Middle frontal gyrus (tissue), 1 donor: Measurements from ENCODE around the gene ITPR1.
"Not testable (repeated sequence)": the region's sequence is repeated elsewhere in the genome, so short reads cannot be mapped to it uniquely, and the experiment has no call there.

Experiments
- DNase-seq: peaks from one replicate; pipeline ENCODE4 v3.0.0-alpha.2; 2015; ENCODE audit warnings: low spot score; ENCODE audit errors: extremely low spot score

Gene ITPR1

GRCh38 chr3:4588466-4588865, 95.3 kb downstream of the ITPR1 start:
- no peak for DNase-seq

DNA sequence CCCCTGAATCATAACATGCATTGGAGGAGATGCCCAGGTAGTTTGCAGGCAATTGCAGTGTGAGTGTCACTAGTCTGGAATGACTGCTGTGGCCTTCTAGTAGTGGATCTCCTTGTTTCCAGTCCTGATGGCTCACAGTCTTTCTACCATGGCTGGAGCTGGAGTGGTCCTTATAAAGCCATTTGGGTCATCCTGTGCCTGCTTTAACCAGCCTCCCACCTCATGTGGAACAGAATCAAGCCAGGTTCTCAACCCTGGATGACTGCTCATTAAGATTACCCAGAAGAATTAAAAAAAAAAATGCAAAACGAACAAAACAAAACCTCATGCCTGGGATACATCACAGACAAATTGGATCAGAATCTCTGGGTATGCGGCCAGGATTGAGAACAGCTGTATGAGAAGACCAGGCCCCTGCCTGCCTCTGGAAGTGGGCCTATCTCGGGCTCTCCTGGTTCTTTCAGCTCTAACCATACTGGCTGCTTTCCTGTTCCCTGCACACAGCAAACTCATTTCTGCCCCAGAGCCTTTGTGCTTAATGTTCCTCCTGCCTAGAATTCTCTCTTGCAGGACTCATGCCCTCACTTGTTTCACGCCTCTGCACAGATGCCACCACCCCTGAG, 96.4 kb downstream of the ITPR1 start:
- DNase-seq, result no peak

GRCh38 chr3:4590849-4591248, 97.7 kb downstream of the ITPR1 start:
- not testable (repeated sequence) for DNase-seq

DNA sequence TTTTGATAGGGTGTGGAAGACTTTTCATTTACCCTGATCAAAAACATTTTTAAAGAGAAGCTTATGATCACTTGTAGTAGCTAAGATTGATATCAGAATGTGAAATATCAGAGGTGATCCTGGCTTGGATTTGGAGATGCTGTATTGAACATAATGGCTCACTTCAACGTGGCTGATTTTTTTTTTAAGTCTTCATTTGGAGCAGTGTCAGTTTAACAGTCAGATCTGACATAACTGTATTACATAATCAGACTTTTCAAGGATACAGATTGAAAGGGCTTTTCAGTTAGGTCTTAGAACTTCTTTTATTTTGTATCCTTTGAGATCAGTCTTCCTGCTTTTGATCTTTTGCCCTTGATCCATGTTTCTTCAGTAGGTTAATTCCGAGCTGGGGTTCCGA, 98.5 kb downstream of the ITPR1 start:
- no peak for DNase-seq

DNA sequence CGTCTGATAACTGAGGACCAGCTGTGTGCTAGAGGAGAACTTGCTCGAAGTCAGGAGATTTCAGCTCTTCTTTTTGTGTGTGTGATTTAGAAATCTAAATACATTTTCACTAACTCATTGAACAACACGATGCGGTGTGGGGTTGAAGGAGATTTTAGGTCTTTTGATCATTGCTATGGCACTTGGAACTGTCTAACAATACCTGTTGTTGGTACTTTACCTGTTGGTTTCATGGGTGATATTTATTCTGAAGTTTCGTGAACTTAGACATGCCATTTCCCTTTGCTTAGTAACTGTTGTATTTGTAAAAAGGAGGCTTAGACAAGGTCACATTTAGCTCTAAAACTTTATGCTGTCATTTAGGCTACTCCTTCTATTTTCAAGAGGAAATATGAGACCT, 99.9 kb downstream of the ITPR1 start:
- no peak for DNase-seq

DNA sequence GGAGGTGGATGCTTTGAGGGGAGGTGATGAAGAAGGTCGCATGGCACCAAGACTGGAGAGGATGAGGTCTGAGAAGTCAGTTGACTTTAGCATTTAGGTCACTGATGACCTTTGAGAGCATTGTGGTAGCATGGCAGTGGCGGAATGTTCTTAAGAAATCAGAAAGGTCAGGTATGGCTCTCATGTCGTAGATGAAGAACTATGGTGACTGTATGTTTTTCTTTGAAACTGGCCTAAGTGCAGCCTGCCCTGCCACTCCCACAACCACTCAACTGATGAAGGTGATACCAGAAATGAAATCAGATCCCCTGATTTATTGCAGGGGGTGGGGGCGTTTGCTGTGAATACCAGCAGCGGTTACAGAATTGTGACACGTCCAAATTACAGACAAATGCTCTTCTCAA, 102.6 kb downstream of the ITPR1 start:
- DNase-seq, result no peak

DNA sequence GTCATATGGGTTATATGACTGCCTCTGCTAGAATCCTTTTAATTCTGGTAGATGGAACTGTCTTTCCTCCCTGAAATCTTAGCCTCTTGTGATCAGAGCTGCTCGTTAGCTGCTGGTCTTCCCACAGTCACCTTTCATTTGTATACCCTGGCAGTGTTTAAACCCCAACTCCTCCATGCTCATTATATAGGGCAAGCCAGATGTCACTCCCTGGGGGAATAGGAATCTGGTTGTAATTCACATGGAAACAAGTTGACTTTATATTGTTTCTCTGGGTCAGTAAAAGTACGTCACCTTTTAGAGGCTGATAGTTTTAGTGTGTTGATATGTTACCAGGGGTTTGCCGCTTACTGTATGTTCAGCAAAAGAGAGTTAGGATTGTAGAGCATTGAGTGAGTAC, 103.5 kb downstream of the ITPR1 start:
- DNase-seq, result no peak

DNA sequence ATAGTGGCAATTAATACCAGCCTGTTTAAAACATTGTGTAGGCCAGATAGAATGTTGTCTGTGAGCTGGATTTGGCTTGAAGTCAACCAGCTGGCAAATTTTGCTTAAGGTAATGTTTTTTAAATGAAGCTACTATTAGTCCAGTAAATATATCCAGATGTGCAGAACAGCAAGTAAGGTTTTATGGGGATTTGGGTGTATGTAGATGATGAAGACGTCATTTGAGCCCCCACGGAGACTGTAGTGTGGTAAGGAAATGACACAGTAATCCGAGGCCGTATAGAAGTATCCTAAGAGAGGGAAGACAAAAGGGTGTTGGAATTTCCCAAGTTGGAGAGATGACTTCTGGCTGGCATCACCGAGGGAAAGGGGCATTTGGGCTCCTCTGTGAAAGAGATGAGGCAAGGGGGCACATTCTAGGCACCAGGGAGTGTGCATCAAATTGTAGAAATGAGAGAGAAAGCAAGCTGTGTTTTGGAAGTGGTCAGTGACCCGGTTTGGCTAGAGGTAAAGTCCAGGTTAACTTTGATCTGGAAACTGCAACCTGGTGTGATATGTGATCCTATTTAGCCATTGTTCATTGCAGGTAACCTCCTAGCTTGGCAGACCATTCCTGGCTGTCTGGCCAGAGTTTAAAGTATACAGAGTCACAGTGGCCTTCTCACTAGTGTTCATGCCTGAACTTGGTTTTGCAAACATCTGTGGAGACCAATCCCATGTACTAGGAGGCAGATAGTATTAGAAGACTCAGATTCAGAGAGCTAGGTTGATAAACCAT, 104.2 kb downstream of the ITPR1 start:
- DNase-seq, result no peak

GRCh38 chr3:4598232-4598631, 105.1 kb downstream of the ITPR1 start:
- DNase-seq, result not testable (repeated sequence)

DNA sequence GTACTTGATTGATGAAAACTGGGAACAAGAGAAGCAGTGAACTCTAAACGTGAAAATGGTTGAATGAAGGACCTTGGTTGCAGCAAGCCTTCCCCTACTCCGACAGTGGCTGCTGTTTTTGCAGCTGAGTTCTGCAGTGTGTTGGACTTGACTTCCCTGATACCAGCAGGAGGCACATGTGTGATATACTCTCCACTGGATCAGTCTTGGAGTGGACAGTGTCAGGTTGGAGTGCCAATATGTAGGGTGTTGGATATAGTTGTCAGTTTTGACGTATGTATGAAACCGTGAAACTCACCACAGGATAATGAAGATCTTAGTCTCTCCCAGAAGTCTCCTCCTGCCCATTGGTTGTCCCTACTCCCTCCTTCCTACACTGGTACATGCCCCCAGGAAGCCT, 106.5 kb downstream of the ITPR1 start:
- DNase-seq, result no peak

GRCh38 chr3:4600493-4600892, 107.3 kb downstream of the ITPR1 start:
- DNase-seq, result no peak

DNA sequence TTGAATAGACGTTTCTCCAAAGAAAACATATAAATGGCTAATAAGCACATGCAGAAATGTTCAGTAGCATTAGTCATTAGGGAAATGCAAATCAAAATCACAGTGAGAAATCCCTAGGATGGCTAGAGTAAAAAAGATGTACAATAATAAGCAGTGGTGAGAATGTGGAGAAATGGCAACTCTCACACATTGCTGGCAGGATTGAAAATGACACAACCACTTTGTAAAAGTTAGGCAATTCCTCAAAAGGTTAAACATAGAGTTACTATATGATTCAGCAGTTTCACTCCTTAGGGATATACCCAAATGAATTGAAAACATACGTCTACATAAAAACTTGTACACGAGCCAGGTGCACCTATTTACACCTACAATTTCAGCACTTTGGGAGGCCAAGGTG, 108.7 kb downstream of the ITPR1 start:
- no peak for DNase-seq

GRCh38 chr3:4604693-4605092, 111.5 kb downstream of the ITPR1 start:
- no peak for DNase-seq

GRCh38 chr3:4606911-4607310, 113.8 kb downstream of the ITPR1 start:
- no peak for DNase-seq

DNA sequence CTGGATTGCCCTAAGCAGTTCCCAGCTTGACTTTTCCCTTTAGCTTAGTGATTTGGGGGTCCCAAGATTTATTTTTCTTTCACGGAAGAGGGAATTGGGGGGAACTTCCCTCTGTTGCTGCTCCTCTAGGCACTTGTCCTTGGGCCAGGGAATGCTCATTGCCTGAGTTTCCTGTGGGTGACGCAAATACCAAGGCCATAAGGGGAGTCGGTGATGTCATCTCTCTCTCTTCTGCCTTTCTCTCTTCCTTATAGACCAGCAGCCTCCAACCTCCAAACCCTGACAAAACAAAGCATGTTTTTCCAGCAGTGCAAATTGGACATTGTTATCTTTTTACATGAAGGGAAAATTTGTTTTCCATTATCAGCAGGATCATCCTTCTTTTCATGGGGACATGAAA, 120.2 kb downstream of the ITPR1 start:
- DNase-seq, result no peak

DNA sequence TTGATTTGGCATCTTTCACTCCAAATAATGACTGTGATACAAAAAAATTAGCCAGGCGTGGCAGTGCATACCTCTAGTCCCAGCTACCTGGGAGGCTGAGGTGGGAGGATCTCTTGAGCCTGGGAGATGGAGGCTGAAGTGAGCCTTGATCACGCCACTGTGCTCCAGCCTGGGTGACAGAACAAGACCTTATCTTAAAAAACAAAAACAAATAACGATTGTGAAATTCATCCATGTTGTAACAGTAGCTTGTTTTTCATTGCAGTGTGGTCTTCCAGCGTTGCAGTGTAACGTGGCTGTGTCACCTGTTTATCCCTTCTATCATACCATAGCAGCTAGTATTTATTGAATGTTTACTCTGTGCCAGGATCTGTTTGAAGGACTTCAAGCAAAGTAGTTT, 120.9 kb downstream of the ITPR1 start:
- no peak for DNase-seq

- DNase-seq, result no peak
Measured at GRCh38 chr3:4614927-4615326, 121.8 kb downstream of the ITPR1 start.

DNA sequence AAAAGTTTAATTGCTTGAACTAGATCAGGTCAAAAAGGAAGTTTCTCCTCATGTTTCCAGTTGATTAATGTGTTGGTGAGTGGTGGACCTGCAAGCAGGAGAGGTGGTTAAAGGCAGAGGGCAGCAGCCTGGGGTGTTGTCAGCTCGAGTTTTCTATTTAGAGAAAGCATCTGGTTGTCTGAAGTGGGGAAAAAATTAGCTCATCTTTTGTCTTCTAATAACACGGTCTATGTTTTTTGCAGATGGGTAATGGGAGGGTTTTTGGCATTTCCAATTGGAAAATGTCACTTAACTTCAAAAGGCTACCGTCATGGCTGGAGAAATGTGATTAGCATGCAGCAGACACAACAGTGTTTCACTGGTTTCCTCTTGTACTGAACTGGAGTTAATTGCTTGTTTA, 122.6 kb downstream of the ITPR1 start:
- DNase-seq, result no peak

GRCh38 chr3:4623421-4623999, 130.4 kb downstream of the ITPR1 start:
- no peak for DNase-seq

- DNase-seq, result no peak
Measured at GRCh38 chr3:4627651-4628375, 134.7 kb downstream of the ITPR1 start.

GRCh38 chr3:4629095-4630007, 136.2 kb downstream of the ITPR1 start:
- DNase-seq, result no peak
